ENCODE results near the gene EEF1AKMT2. TPM values are rescaled to one million over a fixed set of nuclear protein-coding genes. Genes with fewer than 3 reads are reported as not detected.

Gene EEF1AKMT2
- total RNA-seq (10 to 100 TPM; 20.0 to 24.2 TPM), polyA plus RNA-seq (10 to 100 TPM; 18.2 to 31.1 TPM)

DNA sequence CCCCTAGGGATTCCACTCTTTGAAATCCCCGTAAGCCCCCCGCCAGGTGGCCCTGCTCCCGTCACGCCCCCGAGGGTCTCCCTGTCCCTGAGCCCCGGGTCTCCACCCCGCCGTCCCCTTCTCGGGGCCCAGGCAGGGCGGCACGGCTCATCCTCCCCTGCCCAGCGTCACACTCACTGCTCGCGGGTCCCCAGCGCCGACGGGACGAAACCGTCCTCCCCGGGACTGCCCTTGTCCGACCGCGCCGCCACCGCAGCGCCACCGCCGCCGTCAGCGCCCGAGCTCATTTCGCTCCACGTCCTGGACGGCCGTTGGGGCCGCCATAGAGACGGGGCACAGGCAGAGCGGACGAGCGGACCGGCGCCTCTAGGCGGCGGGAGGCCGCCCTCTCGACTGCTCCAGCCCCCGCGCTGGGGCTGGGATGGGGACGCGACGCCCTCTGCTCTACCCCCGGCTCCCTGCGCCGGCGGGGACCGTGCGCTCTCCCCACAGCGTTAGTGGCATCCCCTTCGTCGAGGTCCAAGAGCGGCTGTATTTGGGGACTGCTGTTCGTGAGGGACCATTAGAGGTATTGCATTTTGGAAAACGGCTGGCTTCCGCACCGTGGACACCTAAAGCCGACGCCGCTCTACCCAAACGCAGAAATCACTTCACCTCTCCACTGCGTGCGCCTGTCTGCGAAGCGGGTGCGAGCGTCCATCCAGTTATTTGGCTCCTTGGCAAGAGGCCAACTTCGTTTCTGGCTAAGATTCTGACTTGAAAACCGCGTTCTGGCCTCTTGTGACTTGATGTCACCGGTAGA is at the start of gene EEF1AKMT2:
Gene EEF1AKMT2, minus strand, starts transcription at position 341 of the 802 bp plus-strand sequence. Its CDS starts 54 bp downstream, at position 287.
- peak within 1 kb of the TSS; percentile 92 to 99 (median 98) for H3K4me3 Mint-ChIP-seq
- no peaks in the 10 kb centered on the region for H3K27me3 Mint-ChIP-seq
- ChIA-PET CTCF (ENCODE audit: partially characterized antibody) (interaction anchor here (0.8 to 1.6 kb wide), 3 partner anchors 10 to 43 kb away, joined by 3 to 5 read pairs (median 3); partner anchors contain the start of gene ABRAXAS2), POLR2A (ENCODE audit: partially characterized antibody) (interaction anchor here (0.6 to 2.8 kb wide), 17 partner anchors 9 to 327 kb away, joined by 3 to 40 read pairs (median 4); partner anchors contain the start of gene ABRAXAS2)
- H3K36me3 ChIP-seq (ENCODE audit: insufficient read depth, low read length), result no peaks in the 10 kb centered on the region
- peak within 1 kb of the TSS; percentile 76 for H3K27ac ChIP-seq (ENCODE audit: low read depth, low read length)
- H3K4me1 ChIP-seq (ENCODE audit: insufficient read depth, low read length), result peaks cover 16% of the 10 kb centered on the region
- intact Hi-C loops (cut with micrococcal nuclease), result loop anchor here (1.0 to 10.0 kb wide), 5 partner anchors 10 to 1637 kb away; partner anchors contain the start of genes ABRAXAS2, BUB3, FAM53B and LHPP
- H3K9me3 Mint-ChIP-seq, result peaks cover 0 to 1% (median 0%) of the 10 kb centered on the region in 8 donors
- peaks cover 6 to 30% of the 10 kb centered on the region in 2 donors for H3K36me3 Mint-ChIP-seq
- peaks cover 5 to 28% (median 17%) of the 10 kb centered on the region in 4 donors for H3K4me1 Mint-ChIP-seq
- H3K9me3 ChIP-seq (ENCODE audit: control insufficient read depth in 1 of 2, low read length in 2 of 2), result no peaks in the 10 kb centered on the region
- peak; percentile 78 to 87 (median 85) for DNase-seq
- H3K27me3 ChIP-seq (ENCODE audit: insufficient read depth, low read length), result no peaks in the 10 kb centered on the region
- peak within 1 kb of the TSS; percentile 97 to 99 for H3K4me3 ChIP-seq (ENCODE audit: low read length in 2 of 2)
- H3K27ac Mint-ChIP-seq, result peak within 1 kb of the TSS; percentile 78 to 97 (median 93)

DNA sequence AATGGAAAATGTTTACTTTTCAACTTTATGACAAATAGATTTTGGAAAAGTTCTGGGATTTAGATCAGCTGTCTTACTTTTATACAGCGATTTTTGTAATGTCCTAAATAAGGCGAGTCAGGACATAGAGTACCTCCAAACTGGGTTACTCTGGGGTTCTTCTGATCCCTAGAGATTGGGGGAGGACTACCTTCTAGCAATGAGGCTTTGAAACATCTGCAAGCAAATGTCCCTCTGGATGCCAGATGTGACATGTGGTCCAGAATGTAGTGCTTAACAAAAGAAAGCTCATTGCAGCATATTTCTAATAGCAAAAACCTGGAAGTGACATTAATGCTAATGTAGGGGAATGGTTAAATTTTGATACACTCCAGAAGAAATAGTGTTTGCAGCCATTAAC is 46.0 kb upstream of the EEF1AKMT2 start:
- no peaks in the 10 kb centered on the region for H3K27me3 Mint-ChIP-seq
- no peaks in the 10 kb centered on the region for H3K4me1 ChIP-seq (ENCODE audit: insufficient read depth, low read length)
- H3K9me3 Mint-ChIP-seq, result no peaks in the 10 kb centered on the region
- intact Hi-C loops (cut with micrococcal nuclease), result no loop called here
- H3K27me3 ChIP-seq (ENCODE audit: insufficient read depth, low read length), result no peaks in the 10 kb centered on the region
- peaks cover 32% of the 10 kb centered on the region for H3K36me3 ChIP-seq (ENCODE audit: insufficient read depth, low read length)
- peak overlapping the region in 1 of 7 donors; percentile 23 for H3K27ac Mint-ChIP-seq
- CTCF ChIA-PET (ENCODE audit: partially characterized antibody), result no interaction called here
- no peak overlapping the region for H3K4me3 ChIP-seq (ENCODE audit: low read length in 2 of 2)
- H3K9me3 ChIP-seq (ENCODE audit: control insufficient read depth in 1 of 2, low read length in 2 of 2), result no peaks in the 10 kb centered on the region
- POLR2A ChIA-PET (ENCODE audit: partially characterized antibody), result no interaction called here
- no peak for DNase-seq
- H3K4me1 Mint-ChIP-seq, result no peaks in the 10 kb centered on the region
- no peak overlapping the region for H3K4me3 Mint-ChIP-seq
- H3K36me3 Mint-ChIP-seq, result peaks cover 25 to 33% of the 10 kb centered on the region in 2 donors
- no peak overlapping the region for H3K27ac ChIP-seq (ENCODE audit: low read depth, low read length)

DNA sequence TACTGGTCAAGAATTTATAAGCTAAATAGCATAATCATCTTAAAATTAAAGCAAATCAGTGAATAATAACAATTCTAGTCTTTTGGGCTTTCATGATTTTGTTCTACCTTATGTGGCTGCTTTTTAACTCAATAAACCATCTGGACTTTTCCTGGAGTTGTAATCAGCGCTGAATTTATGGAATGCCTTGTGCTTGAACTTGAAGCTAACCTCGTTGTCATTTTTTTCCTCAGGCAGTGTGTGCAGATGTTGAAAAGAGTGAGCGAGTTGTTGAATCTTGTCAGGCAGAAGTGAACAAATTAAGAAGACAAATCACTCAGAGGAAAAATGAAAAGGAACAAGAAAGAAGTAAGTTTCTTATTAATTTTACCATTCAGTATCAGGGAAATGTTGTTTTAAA is 39.4 kb upstream of the EEF1AKMT2 start:
- H3K4me3 ChIP-seq (ENCODE audit: low read length in 2 of 2), result no peak overlapping the region
- ChIA-PET POLR2A (ENCODE audit: partially characterized antibody) (no interaction called here), CTCF (ENCODE audit: partially characterized antibody) (interaction anchor here (1.7 kb wide), 1 partner anchor 292 kb away, joined by 4 read pairs; no protein-coding TSS in a partner anchor)
- no peak for DNase-seq
- peaks cover 62% of the 10 kb centered on the region for H3K36me3 ChIP-seq (ENCODE audit: insufficient read depth, low read length)
- H3K27me3 Mint-ChIP-seq, result no peaks in the 10 kb centered on the region
- H3K27ac ChIP-seq (ENCODE audit: low read depth, low read length), result no peak overlapping the region
- H3K27me3 ChIP-seq (ENCODE audit: insufficient read depth, low read length), result no peaks in the 10 kb centered on the region
- H3K36me3 Mint-ChIP-seq, result peaks cover 48 to 69% of the 10 kb centered on the region in 2 donors
- no peak overlapping the region for H3K4me3 Mint-ChIP-seq
- no peaks in the 10 kb centered on the region for H3K4me1 Mint-ChIP-seq
- H3K4me1 ChIP-seq (ENCODE audit: insufficient read depth, low read length), result no peaks in the 10 kb centered on the region
- H3K9me3 Mint-ChIP-seq, result no peaks in the 10 kb centered on the region
- H3K9me3 ChIP-seq (ENCODE audit: control insufficient read depth in 1 of 2, low read length in 2 of 2), result no peaks in the 10 kb centered on the region
- H3K27ac Mint-ChIP-seq, result no peak overlapping the region
- intact Hi-C loops (cut with micrococcal nuclease), result no loop called here

DNA sequence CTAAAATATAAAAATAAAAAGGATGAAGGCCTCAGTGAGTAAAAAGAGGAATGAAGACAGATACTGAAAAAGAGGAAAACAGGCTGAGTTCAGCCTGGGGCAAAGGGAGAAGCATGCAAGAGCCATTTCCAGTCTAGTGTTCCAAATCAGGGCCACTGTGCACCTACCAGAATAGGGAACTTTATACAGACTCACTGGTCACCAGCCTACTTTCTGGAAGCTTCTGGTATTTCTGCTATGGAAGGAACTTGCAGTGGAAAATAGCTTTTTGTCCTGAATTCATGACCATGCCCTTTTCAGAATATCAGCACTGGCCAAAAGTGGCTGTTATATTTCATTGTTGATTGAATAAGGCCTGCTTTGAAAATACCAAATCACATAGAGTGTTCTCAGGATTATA is 38.8 kb upstream of the EEF1AKMT2 start:
- peak overlapping the region in 1 of 7 donors; percentile 37 for H3K27ac Mint-ChIP-seq
- H3K4me1 Mint-ChIP-seq, result no peaks in the 10 kb centered on the region
- intact Hi-C loops (cut with micrococcal nuclease), result no loop called here
- no peaks in the 10 kb centered on the region for H3K27me3 Mint-ChIP-seq
- ChIA-PET POLR2A (ENCODE audit: partially characterized antibody) (no interaction called here), CTCF (ENCODE audit: partially characterized antibody) (interaction anchor here (0.8 to 1.7 kb wide), 5 partner anchors 58 to 300 kb away, joined by 3 to 8 read pairs (median 4); no protein-coding TSS in a partner anchor)
- Histone ChIP-seq H3K4me3 (ENCODE audit: low read length in 2 of 2) (no peak overlapping the region), H3K27me3 (ENCODE audit: insufficient read depth, low read length) (no peaks in the 10 kb centered on the region), H3K36me3 (ENCODE audit: insufficient read depth, low read length) (peaks cover 62% of the 10 kb centered on the region), H3K9me3 (ENCODE audit: control insufficient read depth in 1 of 2, low read length in 2 of 2) (no peaks in the 10 kb centered on the region), H3K27ac (ENCODE audit: low read depth, low read length) (no peak overlapping the region), H3K4me1 (ENCODE audit: insufficient read depth, low read length) (no peaks in the 10 kb centered on the region)
- no peak for DNase-seq
- no peaks in the 10 kb centered on the region for H3K9me3 Mint-ChIP-seq
- no peak overlapping the region for H3K4me3 Mint-ChIP-seq
- H3K36me3 Mint-ChIP-seq, result peaks cover 42 to 66% of the 10 kb centered on the region in 2 donors

DNA sequence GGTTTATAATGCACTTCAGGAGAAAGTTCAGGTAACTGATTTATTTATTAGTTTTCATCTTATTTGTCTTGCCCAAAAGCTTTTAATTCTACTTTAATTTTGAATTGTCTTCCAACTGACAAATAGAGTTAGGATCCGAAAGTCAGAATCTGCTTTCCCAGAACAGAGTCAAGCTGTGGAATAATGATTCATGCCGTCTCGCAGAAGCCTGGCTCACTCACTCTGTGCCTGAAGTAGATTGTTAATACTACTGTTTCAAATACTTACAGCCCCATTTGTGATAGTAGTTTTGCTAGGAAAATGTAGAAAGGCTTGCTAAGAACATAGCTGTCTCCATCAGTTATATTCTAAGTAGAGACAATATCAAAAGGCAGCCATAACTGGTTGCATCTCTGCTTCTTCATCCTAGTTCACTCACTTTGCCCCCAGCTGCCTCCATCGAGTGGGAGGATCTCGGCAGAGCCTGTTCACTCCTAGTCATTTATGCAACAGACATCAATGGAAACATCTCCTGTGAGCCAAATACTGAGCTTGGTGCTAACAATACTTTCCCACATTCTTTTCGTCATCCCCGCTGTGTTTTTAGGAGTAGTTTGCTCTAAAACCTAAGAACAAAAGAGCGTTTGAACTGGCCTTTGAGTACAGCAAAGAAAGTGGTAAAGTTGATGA is 37.9 kb upstream of the EEF1AKMT2 start:
- Histone ChIP-seq H3K27ac (ENCODE audit: low read depth, low read length) (no peak overlapping the region), H3K36me3 (ENCODE audit: insufficient read depth, low read length) (peaks cover 53% of the 10 kb centered on the region), H3K27me3 (ENCODE audit: insufficient read depth, low read length) (no peaks in the 10 kb centered on the region), H3K9me3 (ENCODE audit: control insufficient read depth in 1 of 2, low read length in 2 of 2) (no peaks in the 10 kb centered on the region), H3K4me1 (ENCODE audit: insufficient read depth, low read length) (no peaks in the 10 kb centered on the region), H3K4me3 (ENCODE audit: low read length in 2 of 2) (no peak overlapping the region)
- Mint-ChIP-seq H3K27ac (no peak overlapping the region), H3K36me3 (peaks cover 35 to 61% of the 10 kb centered on the region in 2 donors), H3K9me3 (no peaks in the 10 kb centered on the region), H3K27me3 (no peaks in the 10 kb centered on the region), H3K4me3 (no peak overlapping the region), H3K4me1 (no peaks in the 10 kb centered on the region)
- no peak for DNase-seq
- intact Hi-C loops (cut with micrococcal nuclease), result no loop called here
- ChIA-PET CTCF (ENCODE audit: partially characterized antibody) (interaction anchor here (0.8 to 1.7 kb wide), 5 partner anchors 57 to 300 kb away, joined by 3 to 8 read pairs (median 4); no protein-coding TSS in a partner anchor), POLR2A (ENCODE audit: partially characterized antibody) (no interaction called here)

DNA sequence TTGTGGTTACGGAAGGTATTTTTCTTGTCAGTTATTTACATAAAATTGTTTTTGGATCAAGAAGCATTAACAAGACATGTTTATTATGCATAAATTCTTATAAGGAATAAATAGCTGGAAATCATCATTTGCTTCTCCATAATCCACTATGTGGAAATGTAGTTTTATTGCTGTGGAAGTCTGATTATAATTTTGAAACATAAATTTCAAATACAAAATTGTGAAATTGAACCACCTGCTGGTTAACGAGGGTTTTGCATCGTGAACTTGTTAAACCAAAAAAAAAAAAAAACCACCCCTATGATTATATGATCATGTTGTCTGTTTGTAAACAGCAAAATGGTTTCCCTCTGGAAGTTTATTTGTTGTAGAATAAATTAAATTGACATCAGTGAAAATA is 35.8 kb upstream of the EEF1AKMT2 start:
- Mint-ChIP-seq H3K4me3 (no peak overlapping the region), H3K9me3 (no peaks in the 10 kb centered on the region), H3K27me3 (no peaks in the 10 kb centered on the region), H3K4me1 (no peaks in the 10 kb centered on the region), H3K36me3 (peaks cover 34 to 56% of the 10 kb centered on the region in 2 donors), H3K27ac (no peak overlapping the region)
- ChIA-PET CTCF (ENCODE audit: partially characterized antibody) (interaction anchor here (0.7 to 4.1 kb wide), 7 partner anchors 8 to 297 kb away, joined by 3 to 28 read pairs (median 5); no protein-coding TSS in a partner anchor), POLR2A (ENCODE audit: partially characterized antibody) (interaction anchor here (0.7 kb wide), 1 partner anchor 297 kb away, joined by 3 read pairs; no protein-coding TSS in a partner anchor)
- H3K9me3 ChIP-seq (ENCODE audit: control insufficient read depth in 1 of 2, low read length in 2 of 2), result no peaks in the 10 kb centered on the region
- no peak overlapping the region for H3K4me3 ChIP-seq (ENCODE audit: low read length in 2 of 2)
- H3K4me1 ChIP-seq (ENCODE audit: insufficient read depth, low read length), result no peaks in the 10 kb centered on the region
- DNase-seq, result peak in 4 of 5 donors; percentile 4 to 14 (median 7)
- no peaks in the 10 kb centered on the region for H3K27me3 ChIP-seq (ENCODE audit: insufficient read depth, low read length)
- intact Hi-C loops (cut with micrococcal nuclease), result loop anchor here (1.0 kb wide), 1 partner anchor 297 kb away; no protein-coding TSS in a partner anchor
- peaks cover 44% of the 10 kb centered on the region for H3K36me3 ChIP-seq (ENCODE audit: insufficient read depth, low read length)
- no peak overlapping the region for H3K27ac ChIP-seq (ENCODE audit: low read depth, low read length)

DNA sequence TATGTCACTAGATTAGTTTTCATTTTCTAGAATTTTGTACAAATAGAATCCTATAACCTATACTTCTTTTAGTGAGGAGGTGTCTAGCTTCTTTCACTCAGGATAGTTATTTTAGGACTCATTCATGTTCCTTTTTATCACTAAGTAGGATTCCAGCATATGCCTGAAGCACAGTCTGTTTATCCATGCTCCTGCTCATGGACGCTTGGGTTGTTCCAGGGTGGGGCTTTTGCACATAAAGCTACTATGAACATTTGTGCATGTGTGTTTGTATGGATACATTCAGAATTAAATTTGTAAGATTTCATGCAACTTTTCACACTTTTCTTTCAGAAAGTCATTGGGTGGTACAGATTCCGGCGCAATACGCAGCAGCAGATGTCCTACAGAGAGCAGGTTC is 34.6 kb upstream of the EEF1AKMT2 start:
- DNase-seq, result no peak
- no peak overlapping the region for H3K27ac ChIP-seq (ENCODE audit: low read depth, low read length)
- peaks cover 38 to 60% of the 10 kb centered on the region in 2 donors for H3K36me3 Mint-ChIP-seq
- intact Hi-C loops (cut with micrococcal nuclease), result no loop called here
- no peaks in the 10 kb centered on the region for H3K27me3 Mint-ChIP-seq
- H3K4me3 Mint-ChIP-seq, result no peak overlapping the region
- CTCF ChIA-PET (ENCODE audit: partially characterized antibody), result interaction anchor here (0.9 to 4.1 kb wide), 6 partner anchors 11 to 296 kb away, joined by 3 to 28 read pairs (median 6); no protein-coding TSS in a partner anchor
- no peaks in the 10 kb centered on the region for H3K4me1 ChIP-seq (ENCODE audit: insufficient read depth, low read length)
- no peak overlapping the region for H3K4me3 ChIP-seq (ENCODE audit: low read length in 2 of 2)
- H3K9me3 ChIP-seq (ENCODE audit: control insufficient read depth in 1 of 2, low read length in 2 of 2), result no peaks in the 10 kb centered on the region
- no peaks in the 10 kb centered on the region for H3K9me3 Mint-ChIP-seq
- H3K27ac Mint-ChIP-seq, result no peak overlapping the region
- POLR2A ChIA-PET (ENCODE audit: partially characterized antibody), result no interaction called here
- no peaks in the 10 kb centered on the region for H3K27me3 ChIP-seq (ENCODE audit: insufficient read depth, low read length)
- peaks cover 48% of the 10 kb centered on the region for H3K36me3 ChIP-seq (ENCODE audit: insufficient read depth, low read length)
- H3K4me1 Mint-ChIP-seq, result no peaks in the 10 kb centered on the region
